HepG2 (cell line): ENCODE measurements around the gene PDLIM4. TPM values are rescaled to one million over a fixed set of nuclear protein-coding genes. Genes with fewer than 3 reads are reported as not detected.

Experiments
- ATF7-NPFF ChIP-seq: sonication (generic); formaldehyde crosslinking; IDR thresholded peaks from 2 replicates; pipeline ENCODE4 v1.8.1; 2023; ENCODE audit warnings: mild to moderate bottlenecking, low read depth, missing genetic modification reagents, moderate library complexity
- BCL3 ChIP-seq: sonication (generic); formaldehyde crosslinking; IDR thresholded peaks from 2 replicates; pipeline ENCODE4 v1.5.1; 2020; ENCODE audit warnings: mild to moderate bottlenecking, missing genetic modification reagents, moderate library complexity
- CEBPB ChIP-seq: IDR thresholded peaks from 2 replicates; pipeline ENCODE4 v1.6.1; 2011; ENCODE audit warnings: low read depth, low read length, improper control_type of control experiment, borderline replicate concordance
- GTF3A ChIP-seq: sonication (generic); formaldehyde crosslinking; conservative IDR thresholded peaks from 2 replicates; pipeline ENCODE4 v1.4.0; 2020; ENCODE audit warnings: mild to moderate bottlenecking, missing genetic modification reagents
- HDAC2 ChIP-seq: sonication (generic); formaldehyde crosslinking; IDR thresholded peaks from 2 replicates; pipeline ENCODE4 v1.4.0; 2020; ENCODE audit warnings: missing genetic modification reagents
- HMGA1 ChIP-seq: sonication (generic); formaldehyde crosslinking; conservative IDR thresholded peaks from 2 replicates; pipeline ENCODE4 v1.4.0; 2020; ENCODE audit warnings: missing genetic modification reagents
- HOXA3 ChIP-seq: sonication (generic); formaldehyde crosslinking; IDR thresholded peaks from 2 replicates; pipeline ENCODE4 v1.5.0; 2020; ENCODE audit warnings: missing genetic modification reagents
- JARID2 ChIP-seq: sonication (generic); formaldehyde crosslinking; IDR thresholded peaks from 2 replicates; pipeline ENCODE4 v1.8.1; 2023; ENCODE audit warnings: missing genetic modification reagents, inconsistent platforms; ENCODE audit not compliant: insufficient replicate concordance
- KLF16 ChIP-seq, 2 experiments: sonication (generic) in 1 of 2; formaldehyde crosslinking in 1 of 2; IDR thresholded peaks; 2 replicates each; pipeline versions ENCODE4 v1.6.1 to v1.8.0; 2016 to 2023; ENCODE audit warnings: missing genetic modification reagents in 2 of 2, missing compliant biosample characterization in 1 of 2
- NR2F2 ChIP-seq: IDR thresholded peaks from 2 replicates; pipeline ENCODE4 v1.6.1; 2012; ENCODE audit warnings: low read depth, inconsistent platforms, borderline replicate concordance
- THAP7 ChIP-seq: sonication (generic); formaldehyde crosslinking; IDR thresholded peaks from 2 replicates; pipeline ENCODE4 v1.8.1; 2023; ENCODE audit warnings: mild to moderate bottlenecking, missing genetic modification reagents
- ZC3H13 ChIP-seq: sonication (generic); formaldehyde crosslinking; IDR thresholded peaks from 2 replicates; pipeline ENCODE4 v1.8.1; 2023; ENCODE audit warnings: mild to moderate bottlenecking, missing genetic modification reagents, moderate library complexity
- ZFP1 ChIP-seq: IDR thresholded peaks from 2 replicates; pipeline ENCODE4 v1.6.1; 2016
- ZKSCAN8 ChIP-seq: IDR thresholded peaks from 2 replicates; pipeline ENCODE4 v1.6.1; 2016; ENCODE audit warnings: borderline replicate concordance, missing genetic modification reagents, missing compliant biosample characterization
- ZNF136 ChIP-seq: sonication (generic); formaldehyde crosslinking; IDR thresholded peaks from 2 replicates; pipeline ENCODE4 v1.8.1; 2022; ENCODE audit warnings: low read depth, mild to moderate bottlenecking, moderate library complexity, missing genetic modification reagents
- ZNF143 ChIP-seq: sonication (generic); formaldehyde crosslinking; IDR thresholded peaks from 2 replicates; pipeline ENCODE4 v1.4.0; 2020; ENCODE audit warnings: missing genetic modification reagents
- ZNF180 ChIP-seq: sonication (generic); formaldehyde crosslinking; IDR thresholded peaks from 2 replicates; pipeline ENCODE4 v1.4.0; 2020; ENCODE audit warnings: low read depth, missing genetic modification reagents, borderline replicate concordance
- ZNF280D ChIP-seq: sonication (generic); formaldehyde crosslinking; IDR thresholded peaks from 2 replicates; pipeline ENCODE4 v1.5.1; 2020; ENCODE audit warnings: mild to moderate bottlenecking, missing genetic modification reagents
- ZNF468 ChIP-seq: sonication (generic); formaldehyde crosslinking; IDR thresholded peaks from 2 replicates; pipeline ENCODE4 v1.8.0; 2022; ENCODE audit warnings: mild to moderate bottlenecking, moderate library complexity, missing genetic modification reagents
- ZNF569 ChIP-seq: sonication (generic); formaldehyde crosslinking; IDR thresholded peaks from 2 replicates; pipeline ENCODE4 v1.5.0; 2020; ENCODE audit warnings: mild to moderate bottlenecking, missing genetic modification reagents, moderate library complexity, borderline replicate concordance
- ZNF773 ChIP-seq: sonication (generic); formaldehyde crosslinking; IDR thresholded peaks from 2 replicates; pipeline ENCODE4 v1.4.0; 2020; ENCODE audit warnings: missing genetic modification reagents, borderline replicate concordance
- ZNF776 ChIP-seq: sonication (generic); formaldehyde crosslinking; IDR thresholded peaks from 2 replicates; pipeline ENCODE4 v1.4.0; 2020; ENCODE audit warnings: mild to moderate bottlenecking, missing genetic modification reagents
- polyA plus RNA-seq, 8 experiments: library from polyadenylated mRNA; depleted of rRNA in 3 of 8; stranded (reverse) in 7 of 8; unstranded in 1 of 8; fragments of >200 nt; fragmentation: Illumina TruSeq in 4 of 8; extraction: Trizol in 4 of 8; gene quantifications; 2 replicates each; pipeline versions ENCODE4 v1.2.1 to v1.2.3, GENCODE V29; 2011 to 2016; ENCODE audit warnings: low read depth in 4 of 8, missing spikeins in 1 of 8, mixed read lengths in 1 of 8; ENCODE audit not compliant: insufficient read depth in 1 of 8
- total RNA-seq, 5 experiments: library from RNA; depleted of rRNA; stranded (reverse); fragments of >200 nt; fragmentation: Illumina TruSeq; extraction: Trizol; gene quantifications; 2 replicates each; pipeline ENCODE4 v1.2.3, GENCODE V29; 2016; ENCODE audit warnings: low read depth in 1 of 5
- TF ChIP-seq, protein P1 (sequence below): sonication (generic); formaldehyde crosslinking; IDR thresholded peaks from 2 replicates; pipeline ENCODE4 v1.4.0; 2020; ENCODE audit warnings: missing genetic modification reagents, low read depth, mild to moderate bottlenecking, borderline replicate concordance

The PDLIM4 gene
- total and polyA plus RNA-seq, 2 of the 13 experiments (the other 11 are each of a cell fraction or from before 2014, with no cell fraction given), result 1.1 to 2.3 TPM

- no peak; the same call in 1 of the 2 replicates for TF ChIP-seq ZNF280D
- TF ChIP-seq KLF16 (CRISPR knock-in tag; IDR thresholded peaks at IDR 0.05), result peak; percentile 19 to 53; a peak in 1 of 4 replicates
- TF ChIP-seq ATF7-NPFF, result no peak; the same call in 1 of the 2 replicates
- TF ChIP-seq, protein P1, sequence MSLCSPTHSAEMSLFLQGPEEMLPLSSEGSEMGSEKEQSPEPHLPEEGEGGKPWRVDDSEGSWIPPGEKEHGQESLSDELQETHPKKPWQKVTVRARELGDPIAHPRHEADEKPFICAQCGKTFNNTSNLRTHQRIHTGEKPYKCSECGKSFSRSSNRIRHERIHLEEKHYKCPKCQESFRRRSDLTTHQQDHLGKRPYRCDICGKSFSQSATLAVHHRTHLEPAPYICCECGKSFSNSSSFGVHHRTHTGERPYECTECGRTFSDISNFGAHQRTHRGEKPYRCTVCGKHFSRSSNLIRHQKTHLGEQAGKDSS (CRISPR knock-in tag), result no peak; the same call in 1 of the 2 replicates
- TF ChIP-seq ZNF143, result peak; percentile 71
- TF ChIP-seq HDAC2, result peak; percentile 33; the same call in 1 of the 2 replicates
- TF ChIP-seq HMGA1 (CRISPR knock-in tag), result no peak
- TF ChIP-seq ZNF180, result no peak
- no peak for TF ChIP-seq GTF3A (CRISPR knock-in tag)
- peak; percentile 85; the same call in 1 of the 2 replicates for TF ChIP-seq BCL3 (CRISPR knock-in tag)
- 0 out of 2 replicates have a peak, but pooled peaks have one; percentile 21 for TF ChIP-seq ZKSCAN8 (CRISPR knock-in tag)
- no peak for TF ChIP-seq ZNF569 (CRISPR knock-in tag)
- TF ChIP-seq ZNF776 (CRISPR knock-in tag), result peak; percentile 71; the same call in 1 of the 2 replicates
- TF ChIP-seq ZNF468 (CRISPR knock-in tag), result peak; percentile 26; the same call in 1 of the 2 replicates
- peak; percentile 10; the same call in 1 of the 2 replicates for TF ChIP-seq CEBPB
- TF ChIP-seq JARID2, result peak; percentile 73
- no peak for TF ChIP-seq ZNF773
- TF ChIP-seq NR2F2, result 0 out of 2 replicates have a peak, but pooled peaks have one; percentile 13
- TF ChIP-seq HOXA3 (CRISPR knock-in tag), result no peak; the same call in 1 of the 2 replicates
- TF ChIP-seq ZNF136 (CRISPR knock-in tag), result 0 out of 2 replicates have a peak, but pooled peaks have one; percentile 90
- no peak; the same call in 1 of the 2 replicates for TF ChIP-seq THAP7
- no peak; the same call in 1 of the 2 replicates for TF ChIP-seq ZC3H13
- TF ChIP-seq ZFP1 (CRISPR knock-in tag), result no peak
Measured at GRCh38 chr5:132293066-132293991, 35.8 kb downstream of the PDLIM4 start (continued).
